ENCODE data around the gene WWP2.

DNA sequence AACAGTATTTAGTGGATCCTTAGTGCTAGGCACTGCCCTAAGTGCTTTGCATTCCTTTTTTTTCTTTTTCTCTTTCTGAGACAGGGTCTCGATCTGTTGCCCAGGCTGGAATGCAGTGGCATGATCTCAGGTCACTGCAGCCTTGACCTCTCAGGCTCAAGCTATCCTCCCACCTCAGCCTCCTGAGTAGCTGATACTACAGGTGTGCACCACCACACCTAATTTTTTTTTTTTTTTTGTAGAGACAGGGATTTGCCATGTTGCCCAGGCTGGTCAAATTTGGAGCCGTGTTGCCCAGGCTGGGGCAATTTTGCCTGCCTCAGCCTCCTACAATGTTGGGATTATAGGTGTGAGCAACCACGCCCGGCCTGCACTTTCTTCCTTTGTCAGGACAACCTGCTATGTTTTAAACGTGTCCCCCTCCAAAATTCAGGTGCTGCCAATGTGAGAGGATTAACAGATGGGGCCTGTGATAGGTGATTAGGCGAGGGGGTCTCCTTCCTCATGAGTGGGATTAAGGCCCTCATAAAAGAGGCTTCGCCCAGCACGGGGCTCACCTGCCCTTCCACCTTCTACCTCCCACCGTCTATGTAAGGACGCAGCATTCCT is 41.2 kb upstream of the WWP2 start:
- TF ChIP-seq POLR2A (IDR thresholded peaks at IDR 0.05; ENCODE audit: low read depth) (no peak), POLR2AphosphoS5 (IDR thresholded peaks at IDR 0.05) (no peak)
